ENCODE measurements around the gene PLIN4. TPM values are rescaled to one million over a fixed set of nuclear protein-coding genes. Genes with fewer than 3 reads are reported as not detected.

The PLIN4 gene
- total RNA-seq, 2 experiments from 2014 or later: 0.13 to 0.32 TPM

GRCh38 chr19:4525563-4526002, 7.3 kb upstream of the PLIN4 start:
- no peak for DNase-seq (ENCODE audit: low spot score)
- no peak overlapping the region for H2AFZ ChIP-seq (ENCODE audit: low read length)
- H3K27ac ChIP-seq (ENCODE audit: low read depth, low read length, poor library complexity, severe bottlenecking): no peak overlapping the region
- no peaks in the 10 kb centered on the region for H3K79me2 ChIP-seq (ENCODE audit: insufficient read depth, low read depth, low read length)
- intact Hi-C loops (cut with micrococcal nuclease; ENCODE audit: unreplicated experiment): no loop called here
- ChIA-PET POLR2A (no interaction called here), CTCF (ENCODE audit: unreplicated experiment) (interaction anchor here (0.5 kb wide), 1 partner anchor 1250 kb away, joined by 3 read pairs; no protein-coding TSS in a partner anchor)
- no peaks in the 10 kb centered on the region for H4K20me1 ChIP-seq (ENCODE audit: insufficient read depth, low read length)
- no peak overlapping the region for H3K4me3 ChIP-seq (ENCODE audit: low read depth, low read length, poor library complexity, severe bottlenecking)
- no peaks in the 10 kb centered on the region for H3K9me2 ChIP-seq (ENCODE audit: insufficient read depth, low read length)
- no peaks in the 10 kb centered on the region for H3K9me3 ChIP-seq (ENCODE audit: low read length)
- H3K4me2 ChIP-seq (ENCODE audit: low read length): no peak overlapping the region
- no peaks in the 10 kb centered on the region for H3K4me1 ChIP-seq (ENCODE audit: insufficient read depth, low read length, poor library complexity, severe bottlenecking)
- TF ChIP-seq CTCF (conservative IDR thresholded peaks at IDR 0.05; ENCODE audit: low read length) (no peak), EZH2phosphoT487 (IDR thresholded peaks at IDR 0.05; ENCODE audit: borderline replicate concordance, low read depth, low read length) (no peak)
- H3K36me3 ChIP-seq (ENCODE audit: insufficient read depth, low read length): no peaks in the 10 kb centered on the region
- BruUV-seq (replicated peaks): no TSS peak

- Histone ChIP-seq H4K20me1 (ENCODE audit: insufficient read depth, low read length) (no peaks in the 10 kb centered on the region), H3K4me3 (ENCODE audit: low read depth, low read length, poor library complexity, severe bottlenecking) (no peak overlapping the region), H3K9me3 (ENCODE audit: low read length) (no peaks in the 10 kb centered on the region), H3K9me2 (ENCODE audit: insufficient read depth, low read length) (no peaks in the 10 kb centered on the region), H3K4me1 (ENCODE audit: insufficient read depth, low read length, poor library complexity, severe bottlenecking) (no peaks in the 10 kb centered on the region), H3K36me3 (ENCODE audit: insufficient read depth, low read length) (no peaks in the 10 kb centered on the region), H2AFZ (ENCODE audit: low read length) (no peak overlapping the region), H3K27ac (ENCODE audit: low read depth, low read length, poor library complexity, severe bottlenecking) (no peak overlapping the region), H3K79me2 (ENCODE audit: insufficient read depth, low read depth, low read length) (no peaks in the 10 kb centered on the region), H3K4me2 (ENCODE audit: low read length) (no peak overlapping the region)
- TF ChIP-seq CTCF (conservative IDR thresholded peaks at IDR 0.05; ENCODE audit: low read length): peak; percentile 74
- no peak for TF ChIP-seq EZH2phosphoT487 (IDR thresholded peaks at IDR 0.05; ENCODE audit: borderline replicate concordance, low read depth, low read length)
- ChIA-PET POLR2A (interaction anchor here (0.8 kb wide), 1 partner anchor 10 kb away, joined by 3 read pairs; the partner anchor contains the start of gene PLIN5), CTCF (ENCODE audit: unreplicated experiment) (interaction anchor here (0.5 kb wide), 1 partner anchor 1249 kb away, joined by 3 read pairs; no protein-coding TSS in a partner anchor)
- intact Hi-C loops (cut with micrococcal nuclease; ENCODE audit: unreplicated experiment): no loop called here
- DNase-seq (ENCODE audit: low spot score): peak; percentile 45
- no TSS peak for BruUV-seq (replicated peaks)
These were observed 6.7 kb upstream of the PLIN4 start for GRCh38 chr19:4524808-4525562.
